ENCODE measurements around the gene KANSL2. TPM values are rescaled to one million over a fixed set of nuclear protein-coding genes. Genes with fewer than 3 reads are reported as not detected.
"Not testable (repeated sequence)": the region's sequence is repeated elsewhere in the genome, so short reads cannot be mapped to it uniquely, and the experiment has no call there.

KANSL2 gene
- total RNA-seq, 4 donors from 2014 or later: 34.1 to 431 (median 59.3) TPM

DNA sequence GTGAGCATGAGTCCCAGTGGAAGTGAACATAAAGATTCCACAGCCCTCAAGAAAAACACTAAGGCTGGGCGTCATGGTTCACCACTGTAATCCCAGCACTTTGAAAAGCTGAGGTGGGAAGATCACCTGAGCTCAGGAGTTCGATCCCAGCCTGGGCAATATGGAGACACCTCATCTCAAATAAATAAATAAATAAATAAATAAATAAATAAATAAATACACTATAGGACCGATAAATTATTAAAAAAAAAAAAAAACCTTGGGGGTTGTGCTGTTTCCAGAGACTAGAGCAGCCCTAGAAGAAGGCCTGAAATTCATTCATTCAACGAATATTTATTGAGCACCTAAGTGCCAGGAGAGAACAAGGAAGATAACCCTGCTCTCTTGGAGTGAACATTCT lies 1.5 kb upstream of the KANSL2 start:
- H3K4me3 ChIP-seq: no peak overlapping the region
- TF ChIP-seq, protein P1, sequence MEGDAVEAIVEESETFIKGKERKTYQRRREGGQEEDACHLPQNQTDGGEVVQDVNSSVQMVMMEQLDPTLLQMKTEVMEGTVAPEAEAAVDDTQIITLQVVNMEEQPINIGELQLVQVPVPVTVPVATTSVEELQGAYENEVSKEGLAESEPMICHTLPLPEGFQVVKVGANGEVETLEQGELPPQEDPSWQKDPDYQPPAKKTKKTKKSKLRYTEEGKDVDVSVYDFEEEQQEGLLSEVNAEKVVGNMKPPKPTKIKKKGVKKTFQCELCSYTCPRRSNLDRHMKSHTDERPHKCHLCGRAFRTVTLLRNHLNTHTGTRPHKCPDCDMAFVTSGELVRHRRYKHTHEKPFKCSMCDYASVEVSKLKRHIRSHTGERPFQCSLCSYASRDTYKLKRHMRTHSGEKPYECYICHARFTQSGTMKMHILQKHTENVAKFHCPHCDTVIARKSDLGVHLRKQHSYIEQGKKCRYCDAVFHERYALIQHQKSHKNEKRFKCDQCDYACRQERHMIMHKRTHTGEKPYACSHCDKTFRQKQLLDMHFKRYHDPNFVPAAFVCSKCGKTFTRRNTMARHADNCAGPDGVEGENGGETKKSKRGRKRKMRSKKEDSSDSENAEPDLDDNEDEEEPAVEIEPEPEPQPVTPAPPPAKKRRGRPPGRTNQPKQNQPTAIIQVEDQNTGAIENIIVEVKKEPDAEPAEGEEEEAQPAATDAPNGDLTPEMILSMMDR (IDR thresholded peaks at IDR 0.05): no peak
- no peak for TF ChIP-seq POLR2A (IDR thresholded peaks at IDR 0.05)
- intact Hi-C loops (cut with DNase I; ENCODE audit: low total_unique reads): no loop called here
- no peak overlapping the region for H3K27ac ChIP-seq
- H3K36me3 ChIP-seq: no peaks in the 10 kb centered on the region
- H3K27me3 ChIP-seq: no peaks in the 10 kb centered on the region
- H3K9me3 ChIP-seq: no peaks in the 10 kb centered on the region
- DNase-seq: no peak
- peaks cover 0 to 10% of the 10 kb centered on the region in 2 donors for H3K4me1 ChIP-seq

DNA sequence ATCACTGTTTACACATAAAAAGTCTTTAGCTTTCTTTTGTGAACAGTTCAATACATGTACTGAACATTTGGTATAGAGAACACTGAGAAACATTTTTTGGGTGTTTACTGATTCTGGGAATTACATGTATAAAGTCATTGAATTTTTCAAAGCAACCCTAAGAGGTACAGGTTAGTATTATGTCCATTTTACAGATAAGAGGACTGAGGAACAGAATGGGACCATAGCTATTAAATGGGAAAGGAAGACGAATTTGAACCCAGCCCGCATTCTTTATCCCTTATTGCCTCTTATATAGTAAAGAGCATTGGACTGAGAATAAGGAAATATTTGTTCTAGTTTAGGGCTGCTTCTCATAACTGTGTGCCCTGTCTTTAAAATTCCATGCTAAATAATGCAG lies 889 bp upstream of the KANSL2 start:
- Histone ChIP-seq H3K4me3 (peak overlapping the region in 1 of 2 donors; percentile 91), H3K36me3 (no peaks in the 10 kb centered on the region), H3K9me3 (no peaks in the 10 kb centered on the region), H3K4me1 (peaks cover 0 to 14% of the 10 kb centered on the region in 2 donors), H3K27ac (no peak overlapping the region), H3K27me3 (no peaks in the 10 kb centered on the region)
- no peak for TF ChIP-seq POLR2A (IDR thresholded peaks at IDR 0.05)
- TF ChIP-seq, protein P1 (IDR thresholded peaks at IDR 0.05): no peak
- intact Hi-C loops (cut with DNase I; ENCODE audit: low total_unique reads): no loop called here
- no peak for DNase-seq

DNA sequence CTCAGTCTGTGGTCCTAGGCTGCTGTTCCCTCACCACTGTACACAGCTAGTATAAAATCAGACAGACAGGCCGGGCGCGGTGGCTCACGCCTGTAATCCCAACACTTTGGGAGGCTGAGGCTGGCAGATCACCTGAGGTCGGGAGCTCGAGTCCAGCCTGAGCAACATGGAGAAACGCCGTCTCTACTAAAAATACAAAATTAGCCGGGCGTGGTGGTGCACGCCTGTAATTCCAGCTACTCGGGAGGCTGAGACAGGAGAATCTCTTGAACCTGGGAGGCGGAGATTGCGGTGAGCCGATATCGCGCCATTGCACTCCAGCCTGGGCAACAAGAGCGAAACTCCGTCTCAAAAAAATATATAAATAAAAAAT lies 481 bp upstream of the KANSL2 start:
- H3K4me3 ChIP-seq: peak overlapping the region; percentile 91 to 97
- intact Hi-C loops (cut with DNase I; ENCODE audit: low total_unique reads); H3K36me3 ChIP-seq; H3K27me3 ChIP-seq; H3K9me3 ChIP-seq; DNase-seq: not testable (repeated sequence)
- H3K27ac ChIP-seq: peak overlapping the region; percentile 49 to 60
- H3K4me1 ChIP-seq: peaks cover 0 to 14% of the 10 kb centered on the region in 2 donors

DNA sequence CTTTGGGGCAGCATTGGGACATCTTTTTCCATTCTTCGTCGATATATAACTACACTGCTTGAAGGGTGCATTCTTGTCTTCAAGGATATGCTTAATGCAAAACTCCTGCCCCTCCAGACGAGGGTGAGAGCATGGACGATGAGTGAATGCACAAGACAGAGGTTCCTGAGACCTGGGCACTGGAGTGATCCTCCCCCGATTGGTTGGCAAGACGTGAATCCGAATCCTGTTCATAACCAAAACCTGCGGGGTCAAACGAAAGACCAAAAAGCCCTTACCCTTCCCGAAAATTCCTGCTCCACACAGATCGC lies 684 bp downstream of the KANSL2 start:
- Histone ChIP-seq H3K36me3 (no peaks in the 10 kb centered on the region), H3K4me1 (peaks cover 0 to 14% of the 10 kb centered on the region in 2 donors), H3K27me3 (no peaks in the 10 kb centered on the region), H3K27ac (peak overlapping the region; percentile 85 to 91), H3K9me3 (no peaks in the 10 kb centered on the region), H3K4me3 (peak overlapping the region; percentile 91 to 97)
- TF ChIP-seq, protein P1 (IDR thresholded peaks at IDR 0.05): no peak
- TF ChIP-seq POLR2A (IDR thresholded peaks at IDR 0.05): no peak
- intact Hi-C loops (cut with DNase I; ENCODE audit: low total_unique reads): no loop called here
- no peak for DNase-seq

DNA sequence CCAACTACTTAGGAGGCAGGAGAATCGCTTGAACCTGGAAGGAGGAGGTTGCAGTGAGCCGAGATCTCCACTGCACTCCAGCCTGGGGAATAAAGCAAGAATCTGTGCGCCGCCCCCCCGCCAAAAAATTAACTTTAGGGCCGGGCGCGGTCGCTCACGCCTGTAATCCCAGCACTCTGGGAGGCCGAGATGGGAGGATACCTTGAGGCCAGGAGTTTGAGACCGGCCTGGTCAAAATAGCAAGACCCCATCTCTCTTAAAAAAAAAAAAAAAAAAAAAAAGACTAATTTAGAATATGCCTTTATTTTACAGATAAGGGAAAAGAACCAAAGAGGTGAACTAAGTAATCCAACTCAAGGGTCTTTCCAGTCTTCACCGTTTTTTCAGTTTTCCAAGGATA lies 1.2 kb downstream of the KANSL2 start:
- intact Hi-C loops (cut with DNase I; ENCODE audit: low total_unique reads): no loop called here
- H3K4me3 ChIP-seq: peak overlapping the region; percentile 91 to 97
- TF ChIP-seq, protein P1 (IDR thresholded peaks at IDR 0.05): no peak
- no peak for TF ChIP-seq POLR2A (IDR thresholded peaks at IDR 0.05)
- DNase-seq: no peak
- H3K4me1 ChIP-seq: peaks cover 0 to 14% of the 10 kb centered on the region in 2 donors
- H3K36me3 ChIP-seq: no peaks in the 10 kb centered on the region
- H3K9me3 ChIP-seq: no peaks in the 10 kb centered on the region
- peak overlapping the region in 1 of 2 donors; percentile 91 for H3K27ac ChIP-seq
- no peaks in the 10 kb centered on the region for H3K27me3 ChIP-seq

DNA sequence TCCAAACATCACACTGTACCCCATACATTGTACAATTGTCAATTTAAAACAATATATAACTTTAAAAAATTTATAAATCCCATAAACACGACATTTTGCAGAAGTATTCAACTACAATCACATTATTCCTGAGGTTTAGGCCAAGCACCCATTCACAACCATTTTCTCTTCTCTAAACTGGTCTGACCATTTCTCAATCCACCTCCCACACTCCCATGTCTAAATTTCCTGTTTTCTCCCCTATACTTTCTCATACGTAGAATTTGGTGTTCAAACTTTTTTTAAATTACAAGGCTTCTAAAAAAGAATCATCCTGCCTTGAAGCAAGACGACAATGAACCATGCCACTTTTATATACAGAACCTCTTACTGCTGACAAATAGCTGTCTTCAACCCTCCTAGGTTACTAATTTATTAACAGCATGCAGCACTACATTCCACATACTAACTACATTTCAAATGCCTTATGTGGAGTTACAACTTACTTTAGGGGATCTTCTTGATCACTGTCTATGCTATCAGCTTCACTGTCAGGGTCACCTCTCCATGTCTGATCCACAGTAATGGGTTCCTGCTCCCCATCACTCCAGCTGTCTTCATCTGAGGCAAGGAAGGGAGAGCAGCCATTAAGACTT lies 3.4 kb downstream of the KANSL2 start:
- Histone ChIP-seq H3K4me3 (no peak overlapping the region), H3K9me3 (no peaks in the 10 kb centered on the region), H3K27me3 (no peaks in the 10 kb centered on the region), H3K4me1 (peaks cover 0 to 14% of the 10 kb centered on the region in 2 donors), H3K27ac (no peak overlapping the region), H3K36me3 (no peaks in the 10 kb centered on the region)
- no peak for DNase-seq
- TF ChIP-seq POLR2A (IDR thresholded peaks at IDR 0.05): no peak
- TF ChIP-seq, protein P1 (IDR thresholded peaks at IDR 0.05): no peak
- intact Hi-C loops (cut with DNase I; ENCODE audit: low total_unique reads): no loop called here
